IMR-90 (cell line): Measurements from ENCODE around the gene MIEN1. TPM values are rescaled to one million over a fixed set of nuclear protein-coding genes. Genes with fewer than 3 reads are reported as not detected.

ENCODE experiments used
- ATAC-seq: fragments of 200-7000 bp; cut with Tn5 transposase; 2 replicates; pipeline ENCODE4 v1.9.1; 2020; ENCODE audit warnings: low read depth, mild to moderate bottlenecking, moderate library complexity
- BruUV-seq: library from RNA; stranded (reverse); fragments of 400-500 nt; replicated peaks from 2 replicates; lab custom pipeline; 2021; lab: Mats Ljungman, UMichigan
- CTCF ChIA-PET: fragments of 300-600 bp; formaldehyde crosslinking; extraction: SDS; loops from one replicate; lab custom pipeline; 2021; ENCODE audit warnings: antibody characterized with exemption; lab: Yijun Ruan, JAX
- POLR2A ChIA-PET: fragments of 300-600 bp; sonication (Branson Sonifier 250); formaldehyde crosslinking; loops from one replicate; lab custom pipeline; 2022; ENCODE audit warnings: antibody characterized with exemption; ENCODE audit not compliant: unreplicated experiment; lab: Charles Lee
- DNase-seq: peaks from one replicate; pipeline ENCODE4 v3.0.0; 2013
- H2AFZ ChIP-seq: replicated peaks from 2 replicates; pipeline ENCODE3; 2013; ENCODE audit warnings: low read length, mild to moderate bottlenecking; ENCODE audit not compliant: poor library complexity
- H2AK5ac ChIP-seq: 2 replicates; pipeline ENCODE4 v1.6.1; 2013; ENCODE audit warnings: low read depth, low read length, inconsistent platforms
- H2AK9ac ChIP-seq: replicated peaks from 2 replicates; pipeline ENCODE3; 2013; ENCODE audit warnings: mild to moderate bottlenecking, low read depth, low read length, moderate library complexity; ENCODE audit not compliant: poor library complexity
- H2BK120ac ChIP-seq: 2 replicates; pipeline ENCODE4 v1.6.1; 2013; ENCODE audit warnings: low read depth, low read length, inconsistent platforms
- H2BK15ac ChIP-seq: 3 replicates; pipeline ENCODE4 v1.6.1; 2013; ENCODE audit warnings: low read depth, low read length, inconsistent platforms
- H2BK20ac ChIP-seq: 2 replicates; pipeline ENCODE4 v1.6.1; 2013; ENCODE audit warnings: low read depth, mild to moderate bottlenecking, inconsistent platforms, low read length, moderate library complexity
- H2BK5ac ChIP-seq: 2 replicates; pipeline ENCODE4 v1.6.1; 2013; ENCODE audit warnings: mild to moderate bottlenecking, low read depth, low read length, inconsistent platforms; ENCODE audit not compliant: poor library complexity, severe bottlenecking
- H3K14ac ChIP-seq: replicated peaks from 2 replicates; pipeline ENCODE4 v1.6.1; 2013; ENCODE audit warnings: low read depth, low read length, inconsistent platforms
- H3K18ac ChIP-seq: 2 replicates; pipeline ENCODE4 v1.6.1; 2013; ENCODE audit warnings: low read depth, low read length, control low read depth
- H3K23ac ChIP-seq: 2 replicates; pipeline ENCODE4 v1.6.1; 2013; ENCODE audit warnings: low read depth, low read length, inconsistent platforms
- H3K27ac ChIP-seq: 2 replicates; pipeline ENCODE4 v1.5.1; 2013; ENCODE audit warnings: mild to moderate bottlenecking, control low read depth, low read length; ENCODE audit not compliant: insufficient read depth
- H3K27me3 ChIP-seq: 2 replicates; pipeline ENCODE4 v1.6.1; 2013; ENCODE audit warnings: low read length; ENCODE audit not compliant: control insufficient read depth, insufficient read depth
- H3K36me3 ChIP-seq: 2 replicates; pipeline ENCODE4 v1.6.1; 2013; ENCODE audit warnings: low read length, mixed read lengths; ENCODE audit not compliant: control insufficient read depth, insufficient read depth
- H3K4ac ChIP-seq: 2 replicates; pipeline ENCODE4 v1.6.1; 2013; ENCODE audit warnings: low read depth, low read length, inconsistent platforms
- H3K4me1 ChIP-seq: 2 replicates; pipeline ENCODE4 v1.6.1; 2013; ENCODE audit warnings: low read length, mixed read lengths; ENCODE audit not compliant: control insufficient read depth, insufficient read depth
- H3K4me2 ChIP-seq: 2 replicates; pipeline ENCODE4 v1.6.1; 2013; ENCODE audit warnings: low read depth, mild to moderate bottlenecking, control low read depth, low read length, moderate library complexity
- H3K4me3 ChIP-seq: 2 replicates; pipeline ENCODE4 v1.5.1; 2013; ENCODE audit warnings: low read depth, mild to moderate bottlenecking, control low read depth, low read length, moderate library complexity; ENCODE audit not compliant: insufficient read depth
- H3K56ac ChIP-seq: 2 replicates; pipeline ENCODE4 v1.6.1; 2013; ENCODE audit warnings: low read length, inconsistent platforms; ENCODE audit not compliant: insufficient read depth; ENCODE audit errors: extremely low read depth
- H3K79me1 ChIP-seq, 2 experiments: 2 replicates each; pipeline ENCODE4 v1.6.1; 2013; ENCODE audit warnings: low read length in 2 of 2, inconsistent platforms in 1 of 2, low read depth in 1 of 2
- H3K9ac ChIP-seq: 2 replicates; pipeline ENCODE4 v1.6.1; 2013; ENCODE audit warnings: low read depth, low read length, control low read depth
- H3K9me1 ChIP-seq: 2 replicates; pipeline ENCODE4 v1.6.1; 2013; ENCODE audit warnings: low read length, inconsistent platforms; ENCODE audit not compliant: insufficient read depth
- H3K9me3 ChIP-seq: 2 replicates; pipeline ENCODE4 v1.6.1; 2013; ENCODE audit warnings: low read length; ENCODE audit not compliant: control insufficient read depth, insufficient read depth
- H4K20me1 ChIP-seq: 2 replicates; pipeline ENCODE4 v1.6.1; 2013; ENCODE audit warnings: low read length, inconsistent platforms; ENCODE audit not compliant: insufficient read depth
- H4K5ac ChIP-seq: 2 replicates; pipeline ENCODE4 v1.6.1; 2013; ENCODE audit warnings: mild to moderate bottlenecking, low read depth, low read length, control low read depth
- H4K8ac ChIP-seq, 2 experiments: 2 replicates each; pipeline ENCODE4 v1.6.1; 2013; ENCODE audit warnings: low read depth in 2 of 2, low read length in 2 of 2, control low read depth in 1 of 2, inconsistent platforms in 1 of 2
- H4K91ac ChIP-seq: 2 replicates; pipeline ENCODE4 v1.6.1; 2013; ENCODE audit warnings: low read depth, low read length, inconsistent platforms; ENCODE audit not compliant: insufficient read depth
- BHLHE40 ChIP-seq: fragments of 150-350 bp; IDR thresholded peaks from 2 replicates; pipeline ENCODE4 v1.6.1; 2016; ENCODE audit warnings: mild to moderate bottlenecking, low read depth, low read length
- ELK1 ChIP-seq: fragments of 150-350 bp; IDR thresholded peaks from 2 replicates; pipeline ENCODE4 v1.6.1; 2016; ENCODE audit warnings: low read depth, mild to moderate bottlenecking, low read length, moderate library complexity, borderline replicate concordance
- WGBS, 2 experiments: methylation state at CpG; one replicate each; pipeline versions ENCODE4 v1.1.5 to v1.1.7; 2013; ENCODE audit warnings: missing lambda C conversion rate in 2 of 2; ENCODE audit not compliant: insufficient read length in 1 of 2; ENCODE audit errors: extremely low coverage in 2 of 2; 5-methylcytosine and 5-hydroxymethylcytosine counted together
- dilution Hi-C: fragments of 300-500 bp; cut with HindIII; formaldehyde crosslinking; loops from one replicate; pipeline ENCODE4 v1.14.3; 2018; ENCODE audit warnings: low sequenced_read_pairs; ENCODE audit not compliant: unreplicated experiment
- in situ Hi-C: fragments of 300-500 bp; cut with MboI; formaldehyde crosslinking; loops from 3 replicates; pipeline ENCODE4 v1.14.3; 2019; ENCODE audit warnings: low sequenced_read_pairs, inconsistent platforms, mixed read lengths
- intact Hi-C: fragments of 100-400 bp; cut with micrococcal nuclease; formaldehyde crosslinking; loops from 2 replicates; pipeline ENCODE4 v1.10.0; 2022
- polyA plus RNA-seq, 3 experiments: library from polyadenylated mRNA; depleted of rRNA; stranded (reverse); fragments of >200 nt; gene quantifications; 2 replicates each; pipeline ENCODE4 v1.2.3, GENCODE V29; 2012; ENCODE audit warnings: low replicate concordance in 1 of 3
- total RNA-seq: library from RNA; depleted of rRNA; stranded (reverse); fragments of >200 nt; gene quantifications from 2 replicates; pipeline ENCODE4 v1.2.3, GENCODE V29; 2012

The MIEN1 gene
- total and polyA plus RNA-seq, 2 of the 4 experiments (the other 2 are of a cell fraction), result 20.3 to 75.6 TPM

DNA sequence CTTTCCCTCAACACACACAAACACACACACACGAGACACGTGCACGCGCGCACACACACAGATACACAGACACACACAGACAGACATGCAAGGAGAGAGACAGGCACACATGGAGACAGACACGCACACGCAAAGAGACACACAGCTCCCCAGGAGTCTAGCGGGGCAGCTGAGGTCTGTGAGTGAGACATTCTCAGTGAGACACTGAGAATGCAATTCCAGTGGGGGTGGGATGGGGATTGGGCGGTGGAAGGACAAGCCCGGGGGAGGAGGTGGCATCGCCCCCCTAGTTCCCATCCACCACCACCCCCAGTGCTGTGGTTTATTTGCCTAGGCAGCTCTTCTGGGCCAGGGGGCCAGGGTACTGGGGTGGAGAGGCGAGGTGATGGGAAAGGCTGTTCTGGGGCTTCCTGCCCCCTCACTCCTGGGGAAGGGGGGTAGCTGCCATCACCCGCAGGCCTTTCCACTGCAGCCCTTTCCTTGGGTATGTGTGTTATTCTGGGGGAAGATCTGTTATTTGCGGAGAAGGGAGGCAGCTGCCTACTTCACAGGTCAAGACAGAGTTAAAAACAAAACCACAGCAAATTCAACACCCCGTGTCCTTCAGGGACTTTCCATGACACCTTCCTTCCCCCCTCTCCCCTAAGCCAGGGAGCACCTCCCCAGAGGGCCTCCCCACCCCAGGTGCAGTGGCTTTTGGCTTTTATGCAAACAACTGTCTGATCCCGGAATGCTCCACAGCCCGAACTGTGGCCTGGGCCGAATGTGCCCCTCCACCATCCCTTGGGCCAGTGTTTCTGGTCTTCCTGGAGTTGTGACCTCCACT is 25.4 kb upstream of the MIEN1 start:
- ChIA-PET POLR2A (no interaction called here), CTCF (interaction anchor here (0.5 to 1.0 kb wide), 2 partner anchors 134 to 160 kb away, joined by 3 to 4 read pairs; no protein-coding TSS in a partner anchor)
- Histone ChIP-seq H3K27ac (no peak overlapping the region), H3K18ac (no peak overlapping the region), H3K4me2 (no peak overlapping the region), H2BK15ac (no peak overlapping the region), H2BK20ac (no peak overlapping the region), H2AK5ac (no peak overlapping the region), H3K4ac (no peak overlapping the region; the same call in 1 of the 2 replicates), H2AFZ (peak overlapping the region; percentile 99), H4K5ac (no peak overlapping the region), H3K27me3 (peaks cover 24% of the 10 kb centered on the region), H3K14ac (no peak overlapping the region), H4K8ac (peak overlapping the region; percentile 84 to 94; a peak in 3 of 4 replicates), H3K9ac (no peak overlapping the region), H3K23ac (no peak overlapping the region), H2AK9ac (peak overlapping the region; percentile 18), H3K4me3 (no peak overlapping the region), H2BK5ac (peak overlapping the region; percentile 50), H2BK120ac (no peak overlapping the region), H3K36me3 (no peaks in the 10 kb centered on the region), H3K4me1 (peaks cover 4% of the 10 kb centered on the region), H3K79me1 (no peaks in the 10 kb centered on the region; a peak in 1 of 4 replicates), H4K20me1 (no peaks in the 10 kb centered on the region), H3K9me1 (no peaks in the 10 kb centered on the region; the same call in 1 of the 2 replicates), H3K9me3 (no peaks in the 10 kb centered on the region), H4K91ac (no peak overlapping the region), H3K56ac (no peak overlapping the region)
- TF ChIP-seq BHLHE40 (peak; percentile 79), ELK1 (no peak)
- no peak for ATAC-seq
- in situ Hi-C loops (no loop called here), intact Hi-C loops (no loop called here), dilution Hi-C loops (no loop called here)
- no TSS peak for BruUV-seq
- WGBS, 2 experiments, result no CpG with 5 or more reads among the region's 18 CpGs
- DNase-seq, result peak; percentile 24
